ENCODE results near the gene HGF.

Gene HGF

GRCh38 chr7:81676813-81677212 is 93.0 kb downstream of the HGF start:
- DNase-seq, result no peak

- no peak for DNase-seq
Observed at GRCh38 chr7:81676105-81676811, 93.6 kb downstream of the HGF start.

DNA sequence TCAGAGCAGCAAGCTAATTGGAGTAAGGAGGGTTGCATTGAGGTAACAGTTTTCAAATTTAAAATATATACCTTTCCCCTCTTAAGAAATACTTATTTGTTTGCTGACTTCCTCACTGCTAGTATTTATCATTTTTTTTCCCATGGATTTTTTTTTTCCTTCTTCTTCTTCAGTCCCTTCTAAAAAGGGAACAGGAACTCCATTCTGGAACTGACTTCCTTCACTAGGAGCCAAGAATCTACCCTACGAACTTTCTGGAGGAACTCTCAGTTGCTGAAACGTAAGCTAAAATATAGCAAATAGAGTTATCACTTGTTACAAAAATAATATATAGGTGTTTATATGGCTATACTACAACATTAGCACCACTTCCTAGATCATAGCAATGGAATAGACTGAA is 95.4 kb downstream of the HGF start:
- DNase-seq, result no peak

DNA sequence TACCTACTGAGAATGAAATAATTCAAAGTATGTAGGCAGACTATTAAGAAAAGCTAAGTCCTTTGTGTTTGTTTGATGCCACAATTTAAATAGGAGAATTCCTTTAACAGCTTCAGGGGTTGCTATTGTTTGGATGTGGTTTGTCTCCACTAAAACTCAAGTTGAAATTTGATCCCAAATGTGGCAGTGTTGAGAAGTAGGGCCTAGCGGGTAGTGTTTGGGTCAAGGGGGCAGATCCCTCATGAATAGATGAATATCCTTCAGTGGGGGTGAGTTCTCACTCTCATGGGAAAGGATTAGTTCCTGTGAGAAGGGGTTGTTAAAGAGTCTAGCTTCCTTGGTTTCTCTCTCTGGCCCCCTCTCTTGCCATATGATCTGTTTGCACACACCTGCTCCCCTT is 97.0 kb downstream of the HGF start:
- no peak for DNase-seq

- no peak for DNase-seq
Observed at GRCh38 chr7:81669476-81670105, 100.3 kb downstream of the HGF start.

- no peak for DNase-seq
Observed at GRCh38 chr7:81666209-81666608, 103.6 kb downstream of the HGF start.

GRCh38 chr7:81665236-81665635 is 104.6 kb downstream of the HGF start:
- DNase-seq, result no peak

DNA sequence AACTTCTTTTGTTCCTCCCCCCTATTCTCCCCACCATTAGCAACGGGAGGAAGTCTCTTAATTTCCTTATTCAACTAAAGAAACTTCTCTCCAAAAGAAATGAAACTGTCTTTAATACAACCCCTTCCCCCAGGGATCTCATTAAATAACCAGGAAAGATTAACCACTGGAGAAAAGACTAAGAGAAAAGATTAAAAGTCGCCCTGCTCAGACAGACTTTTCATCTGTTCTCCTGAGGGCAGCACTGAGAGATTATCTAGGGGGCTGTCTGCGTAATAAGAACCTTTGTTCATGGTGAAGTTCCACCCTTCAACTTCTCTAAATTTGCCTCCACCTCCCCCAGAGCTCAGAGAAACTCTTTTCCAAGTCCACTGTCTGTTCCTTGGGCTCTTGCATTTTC is 105.5 kb downstream of the HGF start:
- DNase-seq, result no peak

DNA sequence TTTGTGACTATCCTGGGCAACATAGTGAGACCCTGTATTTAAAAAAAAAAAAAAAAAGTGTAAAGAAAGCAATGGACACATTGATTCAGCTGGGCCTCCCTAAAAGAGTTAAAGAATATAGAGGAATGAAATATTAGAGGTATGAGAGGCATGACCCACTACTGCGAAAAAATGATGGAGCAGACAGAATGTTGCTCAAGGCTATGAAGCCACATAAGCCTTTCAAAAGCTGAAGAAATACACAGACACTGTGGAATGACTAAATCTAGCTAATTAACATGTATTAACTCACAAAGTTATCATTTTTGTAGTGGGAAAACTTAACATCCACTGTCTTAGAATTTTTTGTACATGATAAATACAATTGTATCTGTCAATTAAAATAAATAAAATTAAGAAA is 107.3 kb downstream of the HGF start:
- DNase-seq, result no peak

DNA sequence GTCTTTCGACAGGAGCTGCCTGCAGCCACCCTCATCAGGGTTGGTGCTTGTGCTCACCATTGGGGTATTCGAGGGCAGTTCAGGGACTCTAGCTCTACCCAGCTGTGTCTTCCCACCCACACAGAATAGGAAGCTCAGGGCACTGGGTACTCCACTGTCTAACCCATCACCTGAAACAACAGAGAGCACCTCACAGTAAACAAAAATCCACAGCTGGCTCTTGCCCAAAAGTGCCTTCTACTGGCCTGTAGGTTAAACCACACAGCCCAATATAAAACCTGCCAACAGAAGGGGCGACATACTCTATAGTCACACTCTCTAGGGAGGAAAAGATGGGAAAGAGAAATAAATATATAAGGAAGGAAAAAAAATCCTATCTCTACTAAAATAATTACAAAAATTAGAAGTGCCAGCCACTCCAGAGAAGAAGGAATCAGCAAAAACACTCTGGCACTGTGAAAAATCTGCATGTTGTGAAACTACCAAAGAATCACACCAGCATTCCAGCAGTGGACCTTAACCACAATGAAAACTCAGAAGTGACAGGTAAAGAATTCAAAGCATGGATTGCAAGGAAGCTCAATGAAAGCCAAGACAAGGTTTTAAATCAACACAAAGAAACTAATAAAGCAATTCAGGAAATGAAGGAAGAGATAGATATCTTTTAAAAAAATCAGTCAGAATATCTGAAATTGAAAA is 110.0 kb downstream of the HGF start:
- DNase-seq, result no peak

DNA sequence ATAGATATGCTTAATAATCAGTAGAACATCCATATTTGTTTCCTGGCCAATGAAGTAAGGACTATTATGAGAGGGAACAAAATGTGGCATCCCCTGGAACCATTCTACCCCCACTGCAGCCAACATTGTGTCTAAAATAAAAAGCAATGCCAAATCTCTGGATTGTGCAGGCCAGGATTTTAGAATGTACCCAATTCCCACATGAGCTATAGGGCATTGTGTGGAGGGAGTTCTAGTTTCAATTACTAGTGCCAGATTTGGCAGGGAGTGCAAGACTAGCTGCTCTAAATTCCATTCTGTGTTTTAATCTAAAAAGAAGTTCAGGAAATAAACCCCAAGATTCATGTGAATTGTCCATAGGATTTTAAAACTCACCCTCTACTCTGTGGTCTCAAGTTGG is 112.3 kb downstream of the HGF start:
- DNase-seq, result no peak

DNA sequence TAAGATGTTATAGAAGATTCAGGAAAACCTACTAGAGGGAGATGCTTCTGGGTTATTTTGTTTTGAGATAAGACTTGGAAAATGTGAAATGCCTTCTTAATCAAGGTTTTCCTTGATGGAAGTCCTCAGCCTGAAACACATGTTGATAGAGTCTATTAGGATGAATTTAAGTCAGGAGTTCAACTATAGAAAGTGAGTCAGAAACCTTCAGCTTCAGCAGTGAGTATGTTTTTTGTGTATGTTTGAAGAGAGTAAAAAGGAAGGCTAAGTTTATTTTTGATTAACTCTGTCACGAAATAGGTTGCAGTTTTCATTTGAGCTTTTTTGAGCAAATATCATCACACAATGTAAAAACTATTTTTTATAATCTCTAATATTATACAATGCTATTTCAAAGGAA is 114.6 kb downstream of the HGF start:
- no peak for DNase-seq

- DNase-seq, result no peak
Observed at GRCh38 chr7:81652225-81652624, 117.6 kb downstream of the HGF start.
